Large intestine (tissue), 1 donor: ENCODE measurements around the gene ZNF682. TPM values are rescaled to one million over a fixed set of nuclear protein-coding genes. Genes with fewer than 3 reads are reported as not detected.

Experiments used
- polyA plus RNA-seq: library from polyadenylated mRNA; unstranded; fragments of 120-200 nt; gene quantifications from one replicate; pipeline ENCODE4 v1.2.1, GENCODE V29; 2013

Gene ZNF682
- polyA plus RNA-seq, 1 donor = 12.0 TPM

Other genes starting within 250 kb of the ZNF682 start
- 27.1 TPM for gene ZNF506, start 217.8 kb downstream of the ZNF682 start, polyA plus RNA-seq
- 15.6 TPM for gene ZNF253, start 173.6 kb downstream of the ZNF682 start, polyA plus RNA-seq
- 6.8 TPM for gene ZNF93, start 138.6 kb downstream of the ZNF682 start, polyA plus RNA-seq
- gene ZNF90, start 38.5 kb upstream of the ZNF682 start, polyA plus RNA-seq = 36.1 TPM
- gene ZNF486, start 127.7 kb upstream of the ZNF682 start, polyA plus RNA-seq = 9.0 TPM